GM19193 (cell line): ENCODE measurements around the gene KRTAP10-1.

ENCODE experiments used
- POLR2A ChIP-seq: IDR thresholded peaks from 4 replicates; pipeline ENCODE4 v1.6.1; 2011; ENCODE audit not compliant: insufficient read depth, insufficient read length; ENCODE audit errors: extremely low read depth

KRTAP10-1 gene

GRCh38 chr21:44564099-44564498 lies 24.1 kb upstream of the KRTAP10-1 start:
- no peak for TF ChIP-seq POLR2A

GRCh38 chr21:44558695-44559094 lies 18.7 kb upstream of the KRTAP10-1 start, which contains the start of gene KRTAP10-3:
TSS of gene KRTAP10-3 (minus strand) at chr21:44558795. CDS start at chr21:44558715, 80 bp downstream.
- TF ChIP-seq POLR2A: no peak

GRCh38 chr21:44557491-44558328 lies 17.7 kb upstream of the KRTAP10-1 start:
- no peak for TF ChIP-seq POLR2A

GRCh38 chr21:44556879-44557278 lies 16.9 kb upstream of the KRTAP10-1 start:
- TF ChIP-seq POLR2A: no peak

GRCh38 chr21:44555200-44555875 lies 15.3 kb upstream of the KRTAP10-1 start:
- TF ChIP-seq POLR2A: no peak

- TF ChIP-seq POLR2A: no peak
These were observed 12.7 kb upstream of the KRTAP10-1 start for GRCh38 chr21:44552681-44553080.

GRCh38 chr21:44552136-44552535 lies 12.1 kb upstream of the KRTAP10-1 start:
- TF ChIP-seq POLR2A: no peak

GRCh38 chr21:44551340-44551961 lies 11.5 kb upstream of the KRTAP10-1 start, which contains the start of gene KRTAP10-2:
TSS of gene KRTAP10-2 (minus strand) at chr21:44551505. CDS start at chr21:44551458, 47 bp downstream.
- TF ChIP-seq POLR2A: no peak

GRCh38 chr21:44550807-44551206 lies 10.8 kb upstream of the KRTAP10-1 start:
- no peak for TF ChIP-seq POLR2A

- TF ChIP-seq POLR2A: no peak
These were observed 9.7 kb upstream of the KRTAP10-1 start for GRCh38 chr21:44549525-44550211.

GRCh38 chr21:44548922-44549321 lies 8.9 kb upstream of the KRTAP10-1 start:
- TF ChIP-seq POLR2A: no peak

- TF ChIP-seq POLR2A: no peak
These were observed 8.4 kb upstream of the KRTAP10-1 start for GRCh38 chr21:44548381-44548780.

- TF ChIP-seq POLR2A: no peak
These were observed 7.8 kb upstream of the KRTAP10-1 start for GRCh38 chr21:44547656-44548331.

GRCh38 chr21:44544566-44544965 lies 4.6 kb upstream of the KRTAP10-1 start:
- TF ChIP-seq POLR2A: no peak
